Gastrocnemius medialis (tissue), 4 donors: Measurements from ENCODE around the gene SPATS2L. TPM values are rescaled to one million over a fixed set of nuclear protein-coding genes. Genes with fewer than 3 reads are reported as not detected.

Experiments
- ATAC-seq, 2 donors: fragments of 150-250 bp; one replicate each; pipeline ENCODE4 v1.9.1; 2016
- DNase-seq, 2 donors: peaks; one replicate each; pipeline ENCODE4 v3.0.0-alpha.2; 2019
- H3K27ac ChIP-seq, 4 donors: fragments of 200-600 bp; sonication (generic); 1 replicate in 1 of 4; 2 replicates in 3 of 4; pipeline ENCODE4 v1.5.1; 2016 to 2018; ENCODE audit warnings: mild to moderate bottlenecking in 2 of 4, moderate library complexity in 1 of 4
- H3K27me3 ChIP-seq, 3 donors: fragments of 200-600 bp; sonication (generic) in 2 of 3; 1 replicate in 1 of 3; 2 replicates in 2 of 3; pipeline versions ENCODE4 v1.5.1 to v1.6.0; 2016 to 2019; ENCODE audit warnings: mild to moderate bottlenecking in 1 of 3, moderate library complexity in 1 of 3
- H3K36me3 ChIP-seq, 2 donors: fragments of 200-600 bp; sonication (generic) in 1 of 2; one replicate each; pipeline ENCODE4 v1.5.1; 2017 to 2018
- H3K4me1 ChIP-seq, 2 donors: fragments of 200-600 bp; sonication (generic) in 1 of 2; one replicate each; pipeline ENCODE4 v1.5.1; 2016 to 2017; ENCODE audit warnings: mild to moderate bottlenecking in 2 of 2
- H3K4me3 ChIP-seq, 4 donors: fragments of 200-600 bp; sonication (generic) in 3 of 4; 1 replicate in 1 of 4; 2 replicates in 3 of 4; pipeline ENCODE4 v1.5.1; 2016 to 2019; ENCODE audit warnings: mild to moderate bottlenecking in 2 of 4
- H3K9me3 ChIP-seq, 3 donors: fragments of 200-600 bp; sonication (generic) in 2 of 3; 1 replicate in 1 of 3; 2 replicates in 2 of 3; pipeline ENCODE4 v1.5.1; 2016 to 2019
- POLR2A ChIP-seq, 2 donors: fragments of 450-650 bp; IDR thresholded peaks; one replicate each; pipeline ENCODE4 v1.6.1; 2017; ENCODE audit warnings: antibody characterized with exemption in 2 of 2, mild to moderate bottlenecking in 2 of 2, moderate library complexity in 2 of 2
- in situ Hi-C, 4 donors: fragments of 200-750 bp; cut with MboI; loops; one replicate each; pipeline versions ENCODE4 v1.15.0 to v1.8.0; 2017; ENCODE audit warnings: low sequenced_read_pairs in 4 of 4
- intact Hi-C: fragments of 100-400 bp; cut with DNase I; formaldehyde crosslinking; loops from one replicate; pipeline ENCODE4 v1.15.1; 2023; ENCODE audit warnings: low total_unique reads
- total RNA-seq, 4 donors: library from RNA; depleted of rRNA; stranded (reverse); fragments of >200 nt; gene quantifications; one replicate each; pipeline versions ENCODE4 v1.1.0 to v1.2.3, GENCODE V29; 2016
- TF ChIP-seq, protein P1 (sequence below), 5 experiments: fragments of 450-650 bp in 3 of 5; fragments of 200-600 bp in 2 of 5; sonication (generic) in 2 of 5; IDR thresholded peaks in 4 of 5; conservative IDR thresholded peaks in 1 of 5; 1 replicate in 4 of 5; 2 replicates in 1 of 5; pipeline ENCODE4 v1.5.1; 2016 to 2019; ENCODE audit warnings: antibody characterized with exemption in 5 of 5, mild to moderate bottlenecking in 3 of 5, moderate library complexity in 3 of 5

The SPATS2L gene
- total RNA-seq, 4 donors from 2014 or later: 34.0 to 74.2 (median 52.3) TPM

DNA sequence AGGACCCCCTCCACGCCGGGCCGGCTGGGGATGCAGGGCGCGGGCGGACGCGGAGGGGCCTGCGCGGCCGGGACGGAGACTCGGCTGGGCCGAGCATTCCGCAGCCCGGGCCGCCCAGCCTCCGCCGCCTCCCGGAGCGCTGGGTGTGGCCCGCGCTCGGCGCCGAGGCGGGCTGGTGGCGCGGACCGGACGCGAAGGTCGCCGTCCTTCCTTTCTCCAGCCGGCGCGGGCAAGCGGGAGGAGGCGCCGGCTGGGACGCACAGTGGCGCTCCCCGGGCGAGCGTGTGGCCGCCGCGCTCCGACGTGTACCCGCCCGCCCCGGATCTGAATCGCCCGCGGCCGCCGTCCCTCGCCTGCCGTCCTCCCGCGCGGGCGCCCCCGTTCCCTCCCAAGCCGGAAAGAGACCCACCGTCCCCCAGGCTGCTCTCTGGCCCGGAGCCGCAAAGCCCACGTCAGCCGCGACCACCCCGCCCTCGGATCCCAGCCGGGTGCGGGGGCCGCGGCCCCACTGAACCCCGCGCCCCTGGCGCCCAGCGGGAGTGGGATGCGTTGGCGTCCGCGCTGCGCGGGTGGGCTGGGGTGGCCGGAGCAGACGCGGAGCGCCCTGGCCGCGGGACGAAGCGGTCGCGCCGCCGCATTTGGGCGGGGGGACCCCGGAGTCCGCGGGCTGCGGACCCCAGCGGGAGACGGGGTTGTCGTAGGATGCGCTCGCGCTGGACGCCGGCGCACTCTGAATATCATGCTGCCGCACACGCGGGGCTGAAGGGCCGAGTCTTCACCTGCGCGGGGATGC lies 634 bp downstream of the SPATS2L start:
- Histone ChIP-seq H3K36me3 (no peaks in the 10 kb centered on the region), H3K9me3 (no peaks in the 10 kb centered on the region), H3K4me3 (peak overlapping the region; percentile 67 to 91 (median 75)), H3K4me1 (peaks cover 39 to 42% of the 10 kb centered on the region in 2 donors), H3K27ac (peak overlapping the region; percentile 81 to 95 (median 86)), H3K27me3 (no peaks in the 10 kb centered on the region)
- peak in 1 of 2 donors; percentile 35 for DNase-seq
- ATAC-seq: peak; percentile 55 to 56
- TF ChIP-seq POLR2A (IDR thresholded peaks at IDR 0.05): peak; percentile 64 to 71
- TF ChIP-seq, protein P1, sequence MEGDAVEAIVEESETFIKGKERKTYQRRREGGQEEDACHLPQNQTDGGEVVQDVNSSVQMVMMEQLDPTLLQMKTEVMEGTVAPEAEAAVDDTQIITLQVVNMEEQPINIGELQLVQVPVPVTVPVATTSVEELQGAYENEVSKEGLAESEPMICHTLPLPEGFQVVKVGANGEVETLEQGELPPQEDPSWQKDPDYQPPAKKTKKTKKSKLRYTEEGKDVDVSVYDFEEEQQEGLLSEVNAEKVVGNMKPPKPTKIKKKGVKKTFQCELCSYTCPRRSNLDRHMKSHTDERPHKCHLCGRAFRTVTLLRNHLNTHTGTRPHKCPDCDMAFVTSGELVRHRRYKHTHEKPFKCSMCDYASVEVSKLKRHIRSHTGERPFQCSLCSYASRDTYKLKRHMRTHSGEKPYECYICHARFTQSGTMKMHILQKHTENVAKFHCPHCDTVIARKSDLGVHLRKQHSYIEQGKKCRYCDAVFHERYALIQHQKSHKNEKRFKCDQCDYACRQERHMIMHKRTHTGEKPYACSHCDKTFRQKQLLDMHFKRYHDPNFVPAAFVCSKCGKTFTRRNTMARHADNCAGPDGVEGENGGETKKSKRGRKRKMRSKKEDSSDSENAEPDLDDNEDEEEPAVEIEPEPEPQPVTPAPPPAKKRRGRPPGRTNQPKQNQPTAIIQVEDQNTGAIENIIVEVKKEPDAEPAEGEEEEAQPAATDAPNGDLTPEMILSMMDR (IDR thresholded peaks at IDR 0.05 in 4 of 5, conservative IDR thresholded peaks at IDR 0.05 in 1 of 5): peak in 1 of 5 experiments; percentile 6
- in situ Hi-C loops: loop anchor here in 3 of 4 donors (10.0 to 25.0 kb wide), 3 partner anchors 155 to 168 kb away; no protein-coding TSS in a partner anchor
- intact Hi-C loops: loop anchor here (1.0 to 5.0 kb wide), 4 partner anchors 69 to 395 kb away; partner anchors contain the start of gene C2orf69

DNA sequence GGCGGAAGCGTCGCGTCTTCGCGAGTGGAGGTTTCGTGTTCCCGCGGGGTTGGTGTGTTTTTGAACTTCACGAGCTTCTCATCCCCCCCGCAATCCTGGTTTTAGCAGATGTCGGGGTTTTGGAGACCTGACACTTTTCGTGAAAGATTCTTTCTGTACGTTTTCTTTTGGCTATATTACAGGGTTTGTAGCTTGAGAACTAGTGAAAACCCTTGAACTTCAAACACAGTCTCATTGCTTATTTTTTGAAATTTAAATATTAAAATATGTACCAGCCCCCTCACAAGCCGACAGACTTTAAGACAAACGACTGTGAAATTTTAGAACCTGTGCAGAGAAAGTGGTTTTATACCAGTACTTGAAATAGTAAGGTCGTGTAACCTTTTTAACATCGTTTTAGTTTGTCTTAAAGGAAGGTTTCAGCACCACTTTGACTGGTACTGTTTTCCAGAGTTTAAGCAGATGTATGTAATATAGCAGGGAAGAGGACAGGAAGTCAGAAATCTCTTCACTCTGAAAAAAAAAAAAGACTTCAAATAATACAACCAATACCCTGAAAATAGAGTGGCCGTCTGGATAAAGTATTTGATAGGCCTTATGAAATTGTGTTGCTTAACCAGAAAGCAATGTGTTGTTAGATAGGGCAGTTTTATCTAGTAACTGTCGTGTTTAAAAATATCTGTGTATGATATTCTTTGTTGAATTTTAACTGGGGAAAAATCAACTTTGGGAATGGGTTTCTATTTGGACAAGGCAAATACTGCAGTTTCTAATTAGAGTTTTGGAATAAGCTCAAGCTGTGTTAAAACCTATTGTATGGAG lies 1.4 kb downstream of the SPATS2L start:
- Histone ChIP-seq H3K4me1 (peaks cover 46 to 50% of the 10 kb centered on the region in 2 donors), H3K27ac (peak overlapping the region; percentile 81 to 95 (median 86)), H3K9me3 (no peaks in the 10 kb centered on the region), H3K36me3 (no peaks in the 10 kb centered on the region), H3K4me3 (peak overlapping the region; percentile 67 to 91 (median 75)), H3K27me3 (no peaks in the 10 kb centered on the region)
- in situ Hi-C loops (loop anchor here in 3 of 4 donors (10.0 to 25.0 kb wide), 3 partner anchors 154 to 167 kb away; no protein-coding TSS in a partner anchor), intact Hi-C loops (loop anchor here (5.0 kb wide), 3 partner anchors 159 to 396 kb away; partner anchors contain the start of gene C2orf69)
- ATAC-seq: no peak
- TF ChIP-seq, protein P1 (IDR thresholded peaks at IDR 0.05 in 4 of 5, conservative IDR thresholded peaks at IDR 0.05 in 1 of 5): no peak
- TF ChIP-seq POLR2A (IDR thresholded peaks at IDR 0.05): no peak
- no peak for DNase-seq

DNA sequence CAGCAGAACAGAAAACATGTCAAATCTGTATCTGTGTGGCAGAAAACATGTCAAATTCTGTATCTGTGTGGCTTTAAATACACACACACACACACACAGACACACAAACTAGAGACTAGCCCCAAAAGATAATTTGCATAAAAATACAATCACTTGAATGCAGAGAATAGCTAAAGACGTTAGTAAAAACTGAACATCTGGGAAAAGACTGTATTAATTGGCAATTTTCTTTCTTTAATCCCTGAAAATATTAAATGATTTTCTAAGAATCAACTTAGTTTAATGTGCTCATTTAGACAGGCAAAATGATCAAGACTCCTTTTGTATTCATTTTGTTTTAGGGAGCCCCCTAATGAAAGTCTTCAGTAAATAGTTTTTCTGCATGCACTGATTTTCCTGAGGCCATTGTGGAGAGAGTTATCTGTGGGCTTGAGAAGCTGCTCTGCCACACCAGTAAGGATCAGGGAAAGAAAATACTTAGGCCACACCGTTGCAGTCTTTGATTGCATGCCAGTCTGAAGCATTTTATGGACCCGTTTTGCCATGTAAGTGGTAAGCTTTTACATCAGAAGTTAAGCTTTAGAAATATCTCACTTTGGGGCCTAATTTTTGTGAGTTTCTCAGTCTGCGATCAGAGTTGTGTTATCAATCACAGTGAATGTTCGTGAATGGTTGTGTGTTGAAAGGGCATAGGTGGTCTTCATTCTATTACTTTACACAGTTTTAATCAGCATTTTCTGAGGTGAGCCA lies 2.2 kb downstream of the SPATS2L start:
- Histone ChIP-seq H3K9me3 (no peaks in the 10 kb centered on the region), H3K4me3 (peak overlapping the region; percentile 67 to 91 (median 75)), H3K27me3 (no peaks in the 10 kb centered on the region), H3K27ac (peak overlapping the region; percentile 81 to 95 (median 86)), H3K36me3 (no peaks in the 10 kb centered on the region), H3K4me1 (peaks cover 50 to 58% of the 10 kb centered on the region in 2 donors)
- no peak for ATAC-seq
- in situ Hi-C loops: loop anchor here in 3 of 4 donors (10.0 to 25.0 kb wide), 3 partner anchors 154 to 166 kb away; no protein-coding TSS in a partner anchor
- intact Hi-C loops: loop anchor here (5.0 kb wide), 3 partner anchors 159 to 396 kb away; partner anchors contain the start of gene C2orf69
- no peak for TF ChIP-seq POLR2A (IDR thresholded peaks at IDR 0.05)
- TF ChIP-seq, protein P1 (IDR thresholded peaks at IDR 0.05 in 4 of 5, conservative IDR thresholded peaks at IDR 0.05 in 1 of 5): no peak
- no peak for DNase-seq
